ENCODE results near the gene MAGEC3.
"Not testable (repeated sequence)": the region's sequence is repeated elsewhere in the genome, so short reads cannot be mapped to it uniquely, and the experiment has no call there.

MAGEC3 gene

GRCh38 chrX:141838016-141838415 lies at the start of gene MAGEC3:
MAGEC3 (plus strand) TSS chrX:141838316; CDS start chrX:141838316, 0 bp downstream.
- DNase-seq (ENCODE audit: low read depth in 2 of 2), result no peak

- no peak for DNase-seq (ENCODE audit: low read depth in 2 of 2)
These were observed 46.3 kb upstream of the MAGEC3 start for GRCh38 chrX:141791856-141792255.

GRCh38 chrX:141811438-141811837 lies 26.7 kb upstream of the MAGEC3 start:
- DNase-seq (ENCODE audit: low read depth in 2 of 2), result no peak

GRCh38 chrX:141814213-141814857 lies 23.8 kb upstream of the MAGEC3 start:
- DNase-seq (ENCODE audit: low read depth in 2 of 2), result no peak

- DNase-seq (ENCODE audit: low read depth in 2 of 2), result no peak
These were observed 22.2 kb upstream of the MAGEC3 start for GRCh38 chrX:141815904-141816303.

- DNase-seq (ENCODE audit: low read depth in 2 of 2), result no peak
These were observed 5.9 kb upstream of the MAGEC3 start for GRCh38 chrX:141832247-141832646.

GRCh38 chrX:141839856-141840255 lies 1.7 kb downstream of the MAGEC3 start:
- no peak for DNase-seq (ENCODE audit: low read depth in 2 of 2)

GRCh38 chrX:141857479-141857878 lies 19.4 kb downstream of the MAGEC3 start:
- DNase-seq (ENCODE audit: low read depth in 2 of 2), result no peak

- DNase-seq (ENCODE audit: low read depth in 2 of 2), result no peak
These were observed 41.5 kb downstream of the MAGEC3 start for GRCh38 chrX:141879616-141880015.

- DNase-seq (ENCODE audit: low read depth in 2 of 2), result not testable (repeated sequence)
These were observed 50.7 kb downstream of the MAGEC3 start for GRCh38 chrX:141888811-141889210.

- no peak for DNase-seq (ENCODE audit: low read depth in 2 of 2)
These were observed 56.6 kb downstream of the MAGEC3 start for GRCh38 chrX:141894733-141895132.

GRCh38 chrX:141897690-141898089 lies 59.6 kb downstream of the MAGEC3 start:
- DNase-seq (ENCODE audit: low read depth in 2 of 2), result no peak

GRCh38 chrX:141902366-141902765 lies 64.2 kb downstream of the MAGEC3 start:
- no peak for DNase-seq (ENCODE audit: low read depth in 2 of 2)

- DNase-seq (ENCODE audit: low read depth in 2 of 2), result no peak
These were observed 65.5 kb downstream of the MAGEC3 start, which contains the start of gene MAGEC1 for GRCh38 chrX:141903400-141904155. MAGEC1 (plus strand) TSS chrX:141903894; CDS start chrX:141905073, 1,179 bp downstream.

- DNase-seq (ENCODE audit: low read depth in 2 of 2), result no peak
These were observed 66.1 kb downstream of the MAGEC3 start for GRCh38 chrX:141904262-141904661.

- DNase-seq (ENCODE audit: low read depth in 2 of 2), result no peak
These were observed 79.7 kb downstream of the MAGEC3 start for GRCh38 chrX:141917801-141918200.

GRCh38 chrX:141924293-141924692 lies 86.2 kb downstream of the MAGEC3 start:
- no peak for DNase-seq (ENCODE audit: low read depth in 2 of 2)

GRCh38 chrX:141928432-141928831 lies 90.3 kb downstream of the MAGEC3 start:
- DNase-seq (ENCODE audit: low read depth in 2 of 2), result no peak

GRCh38 chrX:141934059-141934641 lies 96.0 kb downstream of the MAGEC3 start:
- DNase-seq (ENCODE audit: low read depth in 2 of 2), result no peak

- DNase-seq (ENCODE audit: low read depth in 2 of 2), result no peak
These were observed 97.5 kb downstream of the MAGEC3 start for GRCh38 chrX:141935645-141936044.

GRCh38 chrX:141936080-141936479 lies 98.0 kb downstream of the MAGEC3 start:
- no peak for DNase-seq (ENCODE audit: low read depth in 2 of 2)

GRCh38 chrX:141941234-141941633 lies 103.1 kb downstream of the MAGEC3 start:
- no peak for DNase-seq (ENCODE audit: low read depth in 2 of 2)

- DNase-seq (ENCODE audit: low read depth in 2 of 2), result no peak
These were observed 107.3 kb downstream of the MAGEC3 start for GRCh38 chrX:141945426-141945825.

All from stimulated activated CD8-positive, alpha-beta memory T cell treated with anti-CD3 and anti-CD28 coated beads, Interleukin-15, amount 100 ng/mL, for 4 hours (primary cell).